ENCODE measurements around the gene SIAH1.

The SIAH1 gene

DNA sequence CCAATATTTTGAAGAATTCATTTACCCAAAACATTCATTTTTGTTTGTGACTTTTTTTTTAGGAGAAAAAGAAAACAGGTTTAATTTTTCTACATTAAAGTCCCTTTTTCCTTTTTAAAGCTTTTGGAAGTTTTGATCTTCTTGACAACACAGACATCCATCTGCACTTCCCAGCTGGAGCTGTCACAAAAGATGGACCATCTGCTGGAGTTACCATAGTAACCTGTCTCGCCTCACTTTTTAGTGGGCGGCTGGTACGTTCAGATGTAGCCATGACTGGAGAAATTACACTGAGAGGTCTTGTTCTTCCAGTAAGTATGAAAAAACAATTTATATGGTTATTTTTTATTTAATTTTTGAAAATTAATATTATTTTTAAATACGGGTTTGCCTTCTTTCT is 37.2 kb downstream of the SIAH1 start:
- no peak overlapping the region for H3K27ac ChIP-seq (ENCODE audit: insufficient read depth in 1 of 2, low read depth in 1 of 2, low read length in 2 of 2, poor library complexity in 1 of 2, severe bottlenecking in 2 of 2)
- CTCF ChIA-PET: interaction anchor here (14.5 kb wide), 1 partner anchor 193 kb away, joined by 137 read pairs; no protein-coding TSS in a partner anchor
- H3K4me1 ChIP-seq (ENCODE audit: control extremely low read depth in 1 of 4, control insufficient read depth in 4 of 4, insufficient read depth in 4 of 4, low read length in 3 of 4): peaks cover 0 to 5% (median 0%) of the 10 kb centered on the region in 4 experiments
- no peak overlapping the region for H3K4me3 ChIP-seq (ENCODE audit: control insufficient read depth in 1 of 7, extremely low read depth in 1 of 7, insufficient read depth in 4 of 7, low read depth in 2 of 7, low read length in 6 of 7)
- POLR2A ChIA-PET: interaction anchor here (1.0 kb wide), 1 partner anchor 36 kb away, joined by 4 read pairs; no protein-coding TSS in a partner anchor
- no peaks in the 10 kb centered on the region for H3K9me3 ChIP-seq (ENCODE audit: control extremely low read depth in 1 of 5, control insufficient read depth in 4 of 5, insufficient read depth in 2 of 5, low read depth in 1 of 5, low read length in 4 of 5)
- DNase-seq: no peak
- H3K36me3 ChIP-seq (ENCODE audit: control insufficient read depth in 4 of 4, insufficient read depth in 4 of 4, low read length in 3 of 4): peaks cover 5 to 53% (median 33%) of the 10 kb centered on the region in 4 experiments
- no peaks in the 10 kb centered on the region for H3K27me3 ChIP-seq (replicated peaks in 2 of 5; ENCODE audit: control insufficient read depth in 4 of 5, insufficient read depth in 5 of 5, low read length in 4 of 5)
- 100% methylated on average over 2 of the region's 4 CpGs for WGBS (ENCODE audit: insufficient coverage)

DNA sequence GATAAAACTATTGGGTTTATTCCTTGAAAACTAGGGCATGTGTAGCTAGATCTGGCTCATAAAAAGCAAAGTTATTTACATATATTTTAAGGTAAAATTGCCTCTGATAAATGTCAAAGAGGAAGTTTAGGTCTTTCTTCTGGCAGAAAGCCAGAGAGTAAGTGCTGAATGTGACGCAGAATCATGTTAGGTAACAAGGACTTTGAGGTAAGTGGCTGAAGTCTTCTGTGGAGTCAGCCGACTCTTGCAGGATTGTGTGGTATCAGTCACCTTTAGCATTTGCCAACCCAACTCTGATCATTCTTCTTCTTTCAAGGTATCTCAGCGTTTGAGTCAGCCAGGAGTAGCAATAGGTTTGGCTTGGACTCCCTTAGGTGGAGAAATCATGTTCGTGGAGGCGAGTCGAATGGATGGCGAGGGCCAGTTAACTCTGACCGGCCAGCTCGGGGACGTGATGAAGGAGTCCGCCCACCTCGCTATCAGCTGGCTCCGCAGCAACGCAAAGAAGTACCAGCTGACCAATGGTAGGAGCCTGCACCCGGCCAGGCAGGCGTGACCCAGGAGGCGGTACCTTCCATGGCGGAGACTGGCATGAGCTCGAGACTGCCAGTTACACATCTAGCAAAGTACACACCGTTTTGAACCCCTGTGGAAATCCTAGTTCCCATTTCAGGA is 37.9 kb downstream of the SIAH1 start:
- Histone ChIP-seq H3K27me3 (replicated peaks in 2 of 5; ENCODE audit: control insufficient read depth in 4 of 5, insufficient read depth in 5 of 5, low read length in 4 of 5) (no peaks in the 10 kb centered on the region), H3K4me3 (ENCODE audit: control insufficient read depth in 1 of 7, extremely low read depth in 1 of 7, insufficient read depth in 4 of 7, low read depth in 2 of 7, low read length in 6 of 7) (no peak overlapping the region), H3K36me3 (ENCODE audit: control insufficient read depth in 4 of 4, insufficient read depth in 4 of 4, low read length in 3 of 4) (peaks cover 3 to 56% (median 32%) of the 10 kb centered on the region in 4 experiments), H3K9me3 (ENCODE audit: control extremely low read depth in 1 of 5, control insufficient read depth in 4 of 5, insufficient read depth in 2 of 5, low read depth in 1 of 5, low read length in 4 of 5) (no peaks in the 10 kb centered on the region), H3K27ac (ENCODE audit: insufficient read depth in 1 of 2, low read depth in 1 of 2, low read length in 2 of 2, poor library complexity in 1 of 2, severe bottlenecking in 2 of 2) (no peak overlapping the region), H3K4me1 (ENCODE audit: control extremely low read depth in 1 of 4, control insufficient read depth in 4 of 4, insufficient read depth in 4 of 4, low read length in 3 of 4) (peaks cover 0 to 5% (median 0%) of the 10 kb centered on the region in 4 experiments)
- CTCF ChIA-PET: interaction anchor here (0.8 to 14.5 kb wide), 4 partner anchors 12 to 194 kb away, joined by 3 to 137 read pairs (median 4); no protein-coding TSS in a partner anchor
- WGBS (ENCODE audit: insufficient coverage): 94% methylated on average over 18 of the region's 20 CpGs
- peak; percentile 15 to 66 (median 62) for DNase-seq
- POLR2A ChIA-PET: interaction anchor here (0.6 to 1.0 kb wide), 2 partner anchors 26 to 36 kb away, joined by 3 to 4 read pairs; no protein-coding TSS in a partner anchor

DNA sequence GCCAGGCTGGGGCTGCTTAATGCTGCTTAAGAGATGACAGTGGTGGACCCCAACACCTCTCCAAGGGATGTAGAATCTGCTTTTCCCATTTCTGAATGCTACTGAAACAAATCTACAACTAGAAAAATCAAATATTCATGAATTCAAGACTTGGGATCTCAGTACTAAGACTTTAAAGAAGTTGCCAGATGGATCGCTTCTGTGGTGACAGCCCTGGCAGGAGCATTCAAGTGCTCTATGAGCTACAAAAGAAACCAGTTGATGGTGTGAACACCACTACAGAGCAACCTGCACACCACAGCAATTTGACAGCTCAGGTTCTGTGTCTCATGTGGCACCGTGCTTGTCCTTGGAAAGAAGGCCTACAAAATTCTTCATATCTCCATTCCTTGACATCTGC is 42.6 kb downstream of the SIAH1 start:
- no peak overlapping the region for H3K4me3 ChIP-seq (ENCODE audit: control insufficient read depth in 1 of 7, extremely low read depth in 1 of 7, insufficient read depth in 4 of 7, low read depth in 2 of 7, low read length in 6 of 7)
- no peak for DNase-seq
- peaks cover 8 to 42% (median 23%) of the 10 kb centered on the region in 4 experiments for H3K36me3 ChIP-seq (ENCODE audit: control insufficient read depth in 4 of 4, insufficient read depth in 4 of 4, low read length in 3 of 4)
- CTCF ChIA-PET: interaction anchor here (1.1 kb wide), 1 partner anchor 201 kb away, joined by 3 read pairs; no protein-coding TSS in a partner anchor
- H3K27me3 ChIP-seq (replicated peaks in 2 of 5; ENCODE audit: control insufficient read depth in 4 of 5, insufficient read depth in 5 of 5, low read length in 4 of 5): no peaks in the 10 kb centered on the region
- WGBS (ENCODE audit: insufficient coverage): 94% methylated on average over 2 of the region's 2 CpGs
- H3K27ac ChIP-seq (ENCODE audit: insufficient read depth in 1 of 2, low read depth in 1 of 2, low read length in 2 of 2, poor library complexity in 1 of 2, severe bottlenecking in 2 of 2): no peak overlapping the region
- POLR2A ChIA-PET: no interaction called here
- peaks cover 0 to 5% (median 0%) of the 10 kb centered on the region in 4 experiments for H3K4me1 ChIP-seq (ENCODE audit: control extremely low read depth in 1 of 4, control insufficient read depth in 4 of 4, insufficient read depth in 4 of 4, low read length in 3 of 4)
- H3K9me3 ChIP-seq (ENCODE audit: control extremely low read depth in 1 of 5, control insufficient read depth in 4 of 5, insufficient read depth in 2 of 5, low read depth in 1 of 5, low read length in 4 of 5): no peaks in the 10 kb centered on the region

DNA sequence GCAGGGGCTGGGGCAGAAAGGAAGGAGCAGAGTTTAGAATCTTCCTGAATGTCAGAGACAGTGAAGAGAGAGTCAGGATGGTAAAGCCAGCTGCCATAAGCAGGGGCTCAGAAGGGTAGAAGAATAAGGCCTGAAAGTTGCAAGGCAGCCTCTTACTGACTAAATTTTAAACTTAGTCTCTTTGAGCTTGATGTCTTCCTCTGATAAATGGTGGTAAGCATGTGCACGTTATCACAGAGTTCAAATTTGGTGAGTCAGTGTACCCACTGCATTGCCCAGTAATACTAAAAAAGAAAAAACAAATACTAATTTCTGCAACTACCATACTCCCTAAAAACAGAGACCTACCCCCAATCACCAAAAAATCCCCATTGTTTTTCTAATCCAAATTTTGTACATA is 45.2 kb downstream of the SIAH1 start:
- Histone ChIP-seq H3K4me1 (ENCODE audit: control extremely low read depth in 1 of 4, control insufficient read depth in 4 of 4, insufficient read depth in 4 of 4, low read length in 3 of 4) (no peaks in the 10 kb centered on the region), H3K4me3 (ENCODE audit: control insufficient read depth in 1 of 7, extremely low read depth in 1 of 7, insufficient read depth in 4 of 7, low read depth in 2 of 7, low read length in 6 of 7) (no peak overlapping the region), H3K27me3 (replicated peaks in 2 of 5; ENCODE audit: control insufficient read depth in 4 of 5, insufficient read depth in 5 of 5, low read length in 4 of 5) (no peaks in the 10 kb centered on the region), H3K36me3 (ENCODE audit: control insufficient read depth in 4 of 4, insufficient read depth in 4 of 4, low read length in 3 of 4) (peaks cover 12 to 57% (median 33%) of the 10 kb centered on the region in 4 experiments), H3K27ac (ENCODE audit: insufficient read depth in 1 of 2, low read depth in 1 of 2, low read length in 2 of 2, poor library complexity in 1 of 2, severe bottlenecking in 2 of 2) (no peak overlapping the region), H3K9me3 (ENCODE audit: control extremely low read depth in 1 of 5, control insufficient read depth in 4 of 5, insufficient read depth in 2 of 5, low read depth in 1 of 5, low read length in 4 of 5) (no peaks in the 10 kb centered on the region)
- WGBS (ENCODE audit: insufficient coverage): 100% methylated on average over 1 of the region's 1 CpG
- ChIA-PET CTCF (no interaction called here), POLR2A (interaction anchor here (0.7 kb wide), 1 partner anchor 89 kb away, joined by 3 read pairs; no protein-coding TSS in a partner anchor)
- no peak for DNase-seq

DNA sequence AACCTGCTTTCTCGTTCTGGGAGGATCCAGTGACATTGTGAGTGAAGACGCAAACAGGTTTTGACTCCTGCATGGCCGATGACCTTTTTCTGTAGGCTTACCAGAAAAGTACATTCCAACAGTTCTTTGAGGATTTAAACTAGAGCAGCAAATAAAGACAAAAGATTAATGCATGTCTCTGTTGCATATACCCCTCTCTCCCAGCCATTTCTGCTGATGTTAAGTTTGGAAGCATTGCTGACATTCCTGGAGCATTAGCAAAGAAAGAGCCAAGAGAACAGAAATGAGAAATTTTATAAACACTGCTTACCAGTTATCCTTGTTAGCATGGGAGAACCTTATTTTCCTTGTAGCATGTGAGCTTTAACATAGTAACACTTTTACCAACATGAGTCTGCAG is 49.3 kb downstream of the SIAH1 start:
- Histone ChIP-seq H3K36me3 (ENCODE audit: control insufficient read depth in 4 of 4, insufficient read depth in 4 of 4, low read length in 3 of 4) (peaks cover 12 to 50% (median 28%) of the 10 kb centered on the region in 4 experiments), H3K4me3 (ENCODE audit: control insufficient read depth in 1 of 7, extremely low read depth in 1 of 7, insufficient read depth in 4 of 7, low read depth in 2 of 7, low read length in 6 of 7) (no peak overlapping the region), H3K9me3 (ENCODE audit: control extremely low read depth in 1 of 5, control insufficient read depth in 4 of 5, insufficient read depth in 2 of 5, low read depth in 1 of 5, low read length in 4 of 5) (no peaks in the 10 kb centered on the region), H3K27ac (ENCODE audit: insufficient read depth in 1 of 2, low read depth in 1 of 2, low read length in 2 of 2, poor library complexity in 1 of 2, severe bottlenecking in 2 of 2) (no peak overlapping the region), H3K4me1 (ENCODE audit: control extremely low read depth in 1 of 4, control insufficient read depth in 4 of 4, insufficient read depth in 4 of 4, low read length in 3 of 4) (peaks cover 0 to 3% (median 1%) of the 10 kb centered on the region in 4 experiments), H3K27me3 (replicated peaks in 2 of 5; ENCODE audit: control insufficient read depth in 4 of 5, insufficient read depth in 5 of 5, low read length in 4 of 5) (no peaks in the 10 kb centered on the region)
- no peak for DNase-seq
- ChIA-PET POLR2A (no interaction called here), CTCF (interaction anchor here (0.9 to 1.6 kb wide), 5 partner anchors 9 to 41 kb away, joined by 3 to 5 read pairs (median 3); no protein-coding TSS in a partner anchor)
- 100% methylated on average over 3 of the region's 3 CpGs for WGBS (ENCODE audit: insufficient coverage)

DNA sequence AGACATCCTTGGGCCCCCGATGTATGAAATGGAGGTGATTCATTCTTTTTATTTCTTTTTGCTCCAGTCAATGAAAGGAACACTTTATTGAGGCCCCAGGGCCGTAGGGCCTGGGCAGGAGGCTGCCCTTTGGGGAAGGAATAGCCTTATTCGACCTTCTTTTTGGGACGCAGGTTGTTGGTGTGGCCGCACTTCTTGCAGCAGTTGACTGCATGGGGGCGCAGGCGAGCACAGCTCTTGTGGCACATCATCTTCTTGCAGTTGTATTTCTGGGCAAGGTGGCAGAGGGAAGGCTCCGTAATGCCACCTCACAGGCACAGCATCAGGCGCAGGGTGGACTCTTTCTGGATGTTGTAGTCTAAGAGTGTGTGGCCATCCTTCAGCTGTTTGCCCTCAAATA is 50.9 kb downstream of the SIAH1 start:
- ChIA-PET CTCF (interaction anchor here (0.6 to 1.6 kb wide), 3 partner anchors 12 to 287 kb away, joined by 4 to 5 read pairs (median 5); no protein-coding TSS in a partner anchor), POLR2A (no interaction called here)
- Histone ChIP-seq H3K4me3 (ENCODE audit: control insufficient read depth in 1 of 7, extremely low read depth in 1 of 7, insufficient read depth in 4 of 7, low read depth in 2 of 7, low read length in 6 of 7) (no peak overlapping the region), H3K4me1 (ENCODE audit: control extremely low read depth in 1 of 4, control insufficient read depth in 4 of 4, insufficient read depth in 4 of 4, low read length in 3 of 4) (peaks cover 0 to 9% (median 3%) of the 10 kb centered on the region in 4 experiments), H3K27ac (ENCODE audit: insufficient read depth in 1 of 2, low read depth in 1 of 2, low read length in 2 of 2, poor library complexity in 1 of 2, severe bottlenecking in 2 of 2) (no peak overlapping the region), H3K36me3 (ENCODE audit: control insufficient read depth in 4 of 4, insufficient read depth in 4 of 4, low read length in 3 of 4) (peaks cover 9 to 36% (median 24%) of the 10 kb centered on the region in 4 experiments), H3K9me3 (ENCODE audit: control extremely low read depth in 1 of 5, control insufficient read depth in 4 of 5, insufficient read depth in 2 of 5, low read depth in 1 of 5, low read length in 4 of 5) (no peaks in the 10 kb centered on the region), H3K27me3 (replicated peaks in 2 of 5; ENCODE audit: control insufficient read depth in 4 of 5, insufficient read depth in 5 of 5, low read length in 4 of 5) (no peaks in the 10 kb centered on the region)
- WGBS (ENCODE audit: insufficient coverage): 99% methylated on average over 9 of the region's 9 CpGs
- no peak for DNase-seq

DNA sequence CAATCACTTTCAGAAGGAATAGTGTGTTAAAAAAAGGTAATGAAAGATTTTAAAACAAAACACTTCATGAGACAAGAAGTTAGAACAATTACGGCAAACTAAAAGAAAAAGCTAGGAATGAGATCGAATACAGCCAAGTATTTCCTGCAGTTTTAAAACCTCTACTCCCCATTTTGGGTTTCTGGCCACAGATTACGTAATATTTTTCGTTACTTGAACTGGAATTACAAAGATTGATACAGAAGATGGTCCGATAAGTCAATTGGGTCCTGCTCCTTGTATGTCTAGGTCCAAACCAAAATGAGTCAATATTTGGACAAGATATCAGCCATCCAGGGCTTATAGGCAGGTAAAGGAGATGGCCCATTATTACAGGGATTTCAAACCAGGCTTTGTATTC is 52.2 kb downstream of the SIAH1 start:
- WGBS (ENCODE audit: insufficient coverage): 98% methylated on average over 5 of the region's 5 CpGs
- H3K27ac ChIP-seq (ENCODE audit: insufficient read depth in 1 of 2, low read depth in 1 of 2, low read length in 2 of 2, poor library complexity in 1 of 2, severe bottlenecking in 2 of 2): no peak overlapping the region
- CTCF ChIA-PET: interaction anchor here (0.9 to 1.0 kb wide), 2 partner anchors 14 to 297 kb away, joined by 3 read pairs; no protein-coding TSS in a partner anchor

More for the DNA sequence above, 52.2 kb downstream of the SIAH1 start:
- Histone ChIP-seq H3K4me3 (ENCODE audit: control insufficient read depth in 1 of 7, extremely low read depth in 1 of 7, insufficient read depth in 4 of 7, low read depth in 2 of 7, low read length in 6 of 7) (no peak overlapping the region), H3K9me3 (ENCODE audit: control extremely low read depth in 1 of 5, control insufficient read depth in 4 of 5, insufficient read depth in 2 of 5, low read depth in 1 of 5, low read length in 4 of 5) (no peaks in the 10 kb centered on the region), H3K4me1 (ENCODE audit: control extremely low read depth in 1 of 4, control insufficient read depth in 4 of 4, insufficient read depth in 4 of 4, low read length in 3 of 4) (peaks cover 0 to 9% (median 3%) of the 10 kb centered on the region in 4 experiments), H3K27me3 (replicated peaks in 2 of 5; ENCODE audit: control insufficient read depth in 4 of 5, insufficient read depth in 5 of 5, low read length in 4 of 5) (no peaks in the 10 kb centered on the region), H3K36me3 (ENCODE audit: control insufficient read depth in 4 of 4, insufficient read depth in 4 of 4, low read length in 3 of 4) (peaks cover 12 to 34% (median 23%) of the 10 kb centered on the region in 4 experiments)
- POLR2A ChIA-PET: interaction anchor here (0.6 kb wide), 1 partner anchor 10 kb away, joined by 4 read pairs; no protein-coding TSS in a partner anchor
- no peak for DNase-seq
